ENCODE results near the gene DOCK1. TPM values are rescaled to one million over a fixed set of nuclear protein-coding genes. Genes with fewer than 3 reads are reported as not detected.

The DOCK1 gene
- total and polyA plus RNA-seq, 2 donors (not counting 1 experiment from before 2014, with no cell fraction given) = 20.5 to 91.0 TPM

DNA sequence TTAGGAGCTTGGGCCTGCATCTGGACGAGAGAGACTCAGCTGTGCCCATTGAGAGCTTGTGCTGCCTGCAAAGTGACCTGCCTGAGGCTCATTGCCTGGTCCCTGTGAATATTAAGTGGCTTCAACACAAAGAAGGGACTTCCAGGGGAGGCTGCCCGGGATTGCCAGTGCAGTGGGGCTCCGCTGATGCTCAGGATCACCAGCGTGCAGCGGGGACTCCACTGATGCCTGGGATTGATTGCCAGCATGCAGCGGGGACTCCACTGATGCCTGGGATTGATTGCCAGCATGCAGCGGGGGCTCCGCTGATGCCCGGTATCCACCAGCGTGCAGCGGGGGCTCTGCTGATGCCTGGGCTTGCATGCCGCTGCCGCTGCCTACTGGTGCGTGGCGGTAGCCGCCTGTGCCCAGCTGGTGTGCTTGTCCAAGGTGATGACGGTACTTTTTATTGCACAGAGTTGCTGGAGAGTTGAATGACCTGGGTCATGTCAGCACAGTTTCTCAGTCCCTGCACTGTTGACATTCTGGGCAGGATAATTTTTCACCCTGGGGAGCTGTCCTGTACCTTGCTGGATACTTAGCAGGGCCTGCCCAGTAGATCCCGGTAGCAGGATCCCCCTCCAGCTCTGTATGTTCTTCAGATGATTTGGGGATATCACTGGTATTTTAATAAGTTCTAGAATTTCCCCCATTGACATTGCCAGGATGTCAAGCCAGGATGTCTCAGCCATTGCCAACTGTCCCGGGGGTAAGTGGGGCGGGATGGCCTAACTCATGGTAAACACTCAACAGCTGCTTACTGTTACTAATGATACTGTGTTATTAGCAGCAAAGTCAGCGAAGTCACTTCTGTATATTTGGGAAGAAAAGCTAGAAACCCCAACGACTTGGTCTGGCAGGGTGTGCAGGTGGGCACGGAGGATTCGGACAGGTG lies 13.0 kb downstream of the DOCK1 start:
- Histone ChIP-seq H2AFZ (ENCODE audit: low read length) (no peak overlapping the region), H3K79me2 (ENCODE audit: control insufficient read depth, insufficient read depth, low read length) (peaks cover 52% of the 10 kb centered on the region), H3K36me3 (ENCODE audit: control insufficient read depth, insufficient read depth, low read length) (peaks cover 2% of the 10 kb centered on the region), H3K4me3 (replicated peaks in 1 of 4; ENCODE audit: control extremely low read depth in 1 of 4, insufficient read depth in 1 of 4, low read depth in 3 of 4, low read length in 4 of 4) (no peak overlapping the region), H3K9ac (ENCODE audit: insufficient read depth, low read length) (no peak overlapping the region), H3K27ac (ENCODE audit: insufficient read depth, low read length) (no peak overlapping the region), H3K9me3 (ENCODE audit: control insufficient read depth, insufficient read depth, low read depth, low read length) (no peaks in the 10 kb centered on the region), H4K20me1 (ENCODE audit: control insufficient read depth, extremely low read depth, insufficient read depth, low read length) (no peaks in the 10 kb centered on the region), H3K27me3 (ENCODE audit: control insufficient read depth, insufficient read depth, low read length) (no peaks in the 10 kb centered on the region), H3K4me1 (ENCODE audit: control insufficient read depth, extremely low read depth, insufficient read depth, low read length) (no peaks in the 10 kb centered on the region), H3K4me2 (ENCODE audit: extremely low read depth, insufficient read depth, low read length) (no peak overlapping the region)
- DNase-seq (ENCODE audit: low read depth in 2 of 2) = no peak
- TF ChIP-seq EZH2 (IDR thresholded peaks at IDR 0.05; ENCODE audit: low read length, missing control alignments) (no peak), CTCF (conservative IDR thresholded peaks at IDR 0.05 in 1 of 2, IDR thresholded peaks at IDR 0.05 in 1 of 2; ENCODE audit: low read depth in 1 of 2, low read length in 2 of 2) (no peak)

DNA sequence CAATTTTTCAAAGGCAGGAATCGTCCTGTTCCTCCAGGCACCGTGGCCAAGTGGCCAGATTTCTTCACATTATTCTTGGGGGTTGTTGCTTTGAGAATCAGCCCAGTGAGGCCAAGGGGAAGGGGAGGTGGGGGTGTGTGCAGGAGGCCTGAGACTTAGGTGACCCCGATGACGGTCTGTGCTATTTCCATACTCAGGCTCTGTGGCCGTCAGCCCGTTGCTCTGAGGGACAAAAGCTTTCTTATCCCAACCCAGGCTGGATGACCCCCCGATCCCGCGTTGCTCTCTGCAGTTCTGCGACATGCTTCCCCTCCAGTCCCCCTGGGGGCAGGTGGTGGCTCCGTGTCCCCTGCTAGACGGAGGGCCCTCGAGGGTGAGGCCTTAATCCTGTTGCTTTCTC lies 14.2 kb downstream of the DOCK1 start:
- H4K20me1 ChIP-seq (ENCODE audit: control insufficient read depth, extremely low read depth, insufficient read depth, low read length) = no peaks in the 10 kb centered on the region
- no peaks in the 10 kb centered on the region for H3K9me3 ChIP-seq (ENCODE audit: control insufficient read depth, insufficient read depth, low read depth, low read length)
- H3K9ac ChIP-seq (ENCODE audit: insufficient read depth, low read length) = no peak overlapping the region
- H3K4me2 ChIP-seq (ENCODE audit: extremely low read depth, insufficient read depth, low read length) = no peak overlapping the region
- no peak overlapping the region for H2AFZ ChIP-seq (ENCODE audit: low read length)
- H3K27me3 ChIP-seq (ENCODE audit: control insufficient read depth, insufficient read depth, low read length) = no peaks in the 10 kb centered on the region
- TF ChIP-seq EZH2 (IDR thresholded peaks at IDR 0.05; ENCODE audit: low read length, missing control alignments) (no peak), CTCF (conservative IDR thresholded peaks at IDR 0.05 in 1 of 2, IDR thresholded peaks at IDR 0.05 in 1 of 2; ENCODE audit: low read depth in 1 of 2, low read length in 2 of 2) (no peak)
- peaks cover 2% of the 10 kb centered on the region for H3K36me3 ChIP-seq (ENCODE audit: control insufficient read depth, insufficient read depth, low read length)
- H3K4me1 ChIP-seq (ENCODE audit: control insufficient read depth, extremely low read depth, insufficient read depth, low read length) = no peaks in the 10 kb centered on the region
- peaks cover 47% of the 10 kb centered on the region for H3K79me2 ChIP-seq (ENCODE audit: control insufficient read depth, insufficient read depth, low read length)
- no peak overlapping the region for H3K27ac ChIP-seq (ENCODE audit: insufficient read depth, low read length)
- H3K4me3 ChIP-seq (replicated peaks in 1 of 4; ENCODE audit: control extremely low read depth in 1 of 4, insufficient read depth in 1 of 4, low read depth in 3 of 4, low read length in 4 of 4) = no peak overlapping the region
- no peak for DNase-seq (ENCODE audit: low read depth in 2 of 2)

- H2AFZ ChIP-seq (ENCODE audit: low read length) = no peak overlapping the region
- no peaks in the 10 kb centered on the region for H3K27me3 ChIP-seq (ENCODE audit: control insufficient read depth, insufficient read depth, low read length)
- H3K36me3 ChIP-seq (ENCODE audit: control insufficient read depth, insufficient read depth, low read length) = peaks cover 2% of the 10 kb centered on the region
- no peaks in the 10 kb centered on the region for H4K20me1 ChIP-seq (ENCODE audit: control insufficient read depth, extremely low read depth, insufficient read depth, low read length)
- no peak overlapping the region for H3K4me2 ChIP-seq (ENCODE audit: extremely low read depth, insufficient read depth, low read length)
- H3K9me3 ChIP-seq (ENCODE audit: control insufficient read depth, insufficient read depth, low read depth, low read length) = no peaks in the 10 kb centered on the region
- peaks cover 41% of the 10 kb centered on the region for H3K79me2 ChIP-seq (ENCODE audit: control insufficient read depth, insufficient read depth, low read length)
- H3K27ac ChIP-seq (ENCODE audit: insufficient read depth, low read length) = no peak overlapping the region
- DNase-seq (ENCODE audit: low read depth in 2 of 2) = no peak
- no peak for TF ChIP-seq EZH2 (IDR thresholded peaks at IDR 0.05; ENCODE audit: low read length, missing control alignments)
- TF ChIP-seq CTCF (conservative IDR thresholded peaks at IDR 0.05 in 1 of 2, IDR thresholded peaks at IDR 0.05 in 1 of 2; ENCODE audit: low read depth in 1 of 2, low read length in 2 of 2) = no peak
- H3K9ac ChIP-seq (ENCODE audit: insufficient read depth, low read length) = no peak overlapping the region
- H3K4me3 ChIP-seq (replicated peaks in 1 of 4; ENCODE audit: control extremely low read depth in 1 of 4, insufficient read depth in 1 of 4, low read depth in 3 of 4, low read length in 4 of 4) = no peak overlapping the region
- H3K4me1 ChIP-seq (ENCODE audit: control insufficient read depth, extremely low read depth, insufficient read depth, low read length) = no peaks in the 10 kb centered on the region
Measured at GRCh38 chr10:126921162-126921561, 15.9 kb downstream of the DOCK1 start.

Data from fibroblast of lung (primary cell).